OCI-LY1 (cell line): ENCODE data around the gene SLC45A1.

Experiments
- EZH2 ChIP-seq: fragments of 200-600 bp; sonication (generic), shearing (Covaris generic); IDR thresholded peaks from 2 replicates; pipeline ENCODE4 v1.8.0; 2017; ENCODE audit warnings: borderline replicate concordance, mixed run types, mild to moderate bottlenecking, antibody characterized with exemption, low read length, moderate library complexity, mixed read lengths
- TF ChIP-seq, protein P1 (sequence below): fragments of 200-600 bp; sonication (generic), shearing (Covaris generic); IDR thresholded peaks from 2 replicates; pipeline ENCODE4 v1.5.1; 2017; ENCODE audit warnings: mild to moderate bottlenecking, antibody characterized with exemption, low read length, moderate library complexity, mixed read lengths

DNA sequence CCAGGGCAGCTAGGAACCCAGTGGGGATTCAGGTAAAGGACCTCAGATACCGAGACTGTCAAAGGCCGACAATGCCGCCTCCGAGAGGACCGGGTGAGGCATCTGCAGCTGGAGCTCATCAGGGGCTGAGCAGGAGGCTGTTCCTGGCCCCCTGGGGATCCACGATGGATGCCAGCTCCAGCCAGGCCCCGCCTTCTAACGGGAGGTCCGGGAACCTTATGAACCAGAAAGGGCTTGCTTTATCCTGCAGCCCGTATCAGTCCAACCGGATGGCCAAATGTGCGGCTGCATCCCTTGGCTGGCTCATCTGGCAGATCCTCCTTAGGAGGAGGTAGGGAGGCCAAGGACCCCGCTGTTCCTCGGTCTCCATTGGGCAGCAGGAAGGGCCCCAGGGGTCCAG is 32.0 kb downstream of the SLC45A1 start:
- TF ChIP-seq, protein P1, sequence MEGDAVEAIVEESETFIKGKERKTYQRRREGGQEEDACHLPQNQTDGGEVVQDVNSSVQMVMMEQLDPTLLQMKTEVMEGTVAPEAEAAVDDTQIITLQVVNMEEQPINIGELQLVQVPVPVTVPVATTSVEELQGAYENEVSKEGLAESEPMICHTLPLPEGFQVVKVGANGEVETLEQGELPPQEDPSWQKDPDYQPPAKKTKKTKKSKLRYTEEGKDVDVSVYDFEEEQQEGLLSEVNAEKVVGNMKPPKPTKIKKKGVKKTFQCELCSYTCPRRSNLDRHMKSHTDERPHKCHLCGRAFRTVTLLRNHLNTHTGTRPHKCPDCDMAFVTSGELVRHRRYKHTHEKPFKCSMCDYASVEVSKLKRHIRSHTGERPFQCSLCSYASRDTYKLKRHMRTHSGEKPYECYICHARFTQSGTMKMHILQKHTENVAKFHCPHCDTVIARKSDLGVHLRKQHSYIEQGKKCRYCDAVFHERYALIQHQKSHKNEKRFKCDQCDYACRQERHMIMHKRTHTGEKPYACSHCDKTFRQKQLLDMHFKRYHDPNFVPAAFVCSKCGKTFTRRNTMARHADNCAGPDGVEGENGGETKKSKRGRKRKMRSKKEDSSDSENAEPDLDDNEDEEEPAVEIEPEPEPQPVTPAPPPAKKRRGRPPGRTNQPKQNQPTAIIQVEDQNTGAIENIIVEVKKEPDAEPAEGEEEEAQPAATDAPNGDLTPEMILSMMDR, result no peak
- no peak for TF ChIP-seq EZH2
